Measurements from ENCODE around the gene NFAM1.

DNA sequence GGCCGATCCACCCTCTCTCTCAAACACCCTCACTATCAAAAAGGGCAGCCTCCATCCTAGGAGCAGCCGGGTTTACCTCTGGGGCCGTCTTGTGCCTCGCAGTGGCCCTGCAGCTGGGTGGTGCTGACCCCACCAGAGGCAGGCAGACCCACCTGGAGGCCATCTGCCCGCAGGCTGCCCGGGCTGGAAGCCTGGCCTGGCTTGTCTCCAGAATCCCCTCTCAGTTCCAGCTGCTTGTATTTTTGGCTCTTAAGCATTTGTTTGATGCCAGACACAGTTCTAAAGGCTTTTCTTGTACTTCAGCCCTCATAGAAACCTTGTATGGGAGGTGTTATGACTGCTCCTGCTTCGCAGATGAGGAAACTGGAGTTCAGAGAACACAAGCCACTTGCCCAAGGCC, 4.2 kb upstream of the NFAM1 start:
- TF ChIP-seq, protein P1, sequence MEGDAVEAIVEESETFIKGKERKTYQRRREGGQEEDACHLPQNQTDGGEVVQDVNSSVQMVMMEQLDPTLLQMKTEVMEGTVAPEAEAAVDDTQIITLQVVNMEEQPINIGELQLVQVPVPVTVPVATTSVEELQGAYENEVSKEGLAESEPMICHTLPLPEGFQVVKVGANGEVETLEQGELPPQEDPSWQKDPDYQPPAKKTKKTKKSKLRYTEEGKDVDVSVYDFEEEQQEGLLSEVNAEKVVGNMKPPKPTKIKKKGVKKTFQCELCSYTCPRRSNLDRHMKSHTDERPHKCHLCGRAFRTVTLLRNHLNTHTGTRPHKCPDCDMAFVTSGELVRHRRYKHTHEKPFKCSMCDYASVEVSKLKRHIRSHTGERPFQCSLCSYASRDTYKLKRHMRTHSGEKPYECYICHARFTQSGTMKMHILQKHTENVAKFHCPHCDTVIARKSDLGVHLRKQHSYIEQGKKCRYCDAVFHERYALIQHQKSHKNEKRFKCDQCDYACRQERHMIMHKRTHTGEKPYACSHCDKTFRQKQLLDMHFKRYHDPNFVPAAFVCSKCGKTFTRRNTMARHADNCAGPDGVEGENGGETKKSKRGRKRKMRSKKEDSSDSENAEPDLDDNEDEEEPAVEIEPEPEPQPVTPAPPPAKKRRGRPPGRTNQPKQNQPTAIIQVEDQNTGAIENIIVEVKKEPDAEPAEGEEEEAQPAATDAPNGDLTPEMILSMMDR (IDR thresholded peaks at IDR 0.05): no peak
- TF ChIP-seq POLR2A (IDR thresholded peaks at IDR 0.05): no peak

Data from adrenal gland (tissue), 5 donors.